HAP-1 (cell line): ENCODE data around the gene DVL1.

Source experiments
- DNase-seq, 2 experiments: peaks; one replicate each; pipeline ENCODE4 v3.0.0-alpha.2; 2016 to 2020; ENCODE audit warnings: low spot score in 2 of 2
- H3K27me3 ChIP-seq: fragments of 250-450 bp; sonication (Bioruptor Pico); 2 replicates; pipeline ENCODE4 v1.5.1; 2020; ENCODE audit warnings: low read depth, mild to moderate bottlenecking, moderate library complexity
- H3K36me3 ChIP-seq: fragments of 250-450 bp; sonication (Bioruptor Pico); replicated peaks from 2 replicates; pipeline ENCODE4 v1.5.1; 2020; ENCODE audit warnings: mild to moderate bottlenecking
- H3K4me1 ChIP-seq: fragments of 250-450 bp; sonication (Bioruptor Pico); 2 replicates; pipeline ENCODE4 v1.5.1; 2020; ENCODE audit warnings: mild to moderate bottlenecking
- H3K4me3 ChIP-seq: fragments of 250-450 bp; sonication (Bioruptor Pico); 2 replicates; pipeline ENCODE4 v1.5.1; 2020; ENCODE audit warnings: mild to moderate bottlenecking, moderate library complexity
- H3K9me3 ChIP-seq: fragments of 250-450 bp; sonication (Bioruptor Pico); 2 replicates; pipeline ENCODE4 v1.5.1; 2020; ENCODE audit warnings: mild to moderate bottlenecking, moderate library complexity
- in situ Hi-C: fragments of 300-500 bp; cut with MboI; formaldehyde crosslinking; loops from 3 replicates; pipeline ENCODE4 v1.14.3; 2020; ENCODE audit warnings: low sequenced_read_pairs, inconsistent platforms, mixed read lengths

The DVL1 gene

GRCh38 chr1:1297802-1298424 is 51.3 kb downstream of the DVL1 start:
- Histone ChIP-seq H3K27me3 (no peaks in the 10 kb centered on the region), H3K4me1 (no peaks in the 10 kb centered on the region), H3K9me3 (no peaks in the 10 kb centered on the region), H3K36me3 (no peaks in the 10 kb centered on the region), H3K4me3 (no peak overlapping the region)
- no peak for DNase-seq
- in situ Hi-C loops, result no loop called here

- Histone ChIP-seq H3K27me3 (no peaks in the 10 kb centered on the region), H3K4me1 (no peaks in the 10 kb centered on the region), H3K9me3 (no peaks in the 10 kb centered on the region), H3K4me3 (no peak overlapping the region), H3K36me3 (no peaks in the 10 kb centered on the region; the same call in 1 of the 2 replicates)
- in situ Hi-C loops, result no loop called here
- no peak for DNase-seq
Observed at GRCh38 chr1:1296070-1297061, 52.9 kb downstream of the DVL1 start.

- Histone ChIP-seq H3K36me3 (no peaks in the 10 kb centered on the region; the same call in 1 of the 2 replicates), H3K27me3 (no peaks in the 10 kb centered on the region), H3K4me3 (no peak overlapping the region), H3K4me1 (no peaks in the 10 kb centered on the region), H3K9me3 (no peaks in the 10 kb centered on the region)
- in situ Hi-C loops, result no loop called here
- DNase-seq, result no peak
Observed at GRCh38 chr1:1295154-1295923, 53.9 kb downstream of the DVL1 start.

- Histone ChIP-seq H3K36me3 (no peaks in the 10 kb centered on the region; the same call in 1 of the 2 replicates), H3K9me3 (no peaks in the 10 kb centered on the region), H3K27me3 (no peaks in the 10 kb centered on the region), H3K4me3 (no peak overlapping the region), H3K4me1 (no peaks in the 10 kb centered on the region)
- in situ Hi-C loops, result no loop called here
- no peak for DNase-seq
Observed at GRCh38 chr1:1294250-1294890, 54.8 kb downstream of the DVL1 start.

GRCh38 chr1:1293263-1294249 is 55.7 kb downstream of the DVL1 start:
- no peak overlapping the region for H3K4me3 ChIP-seq
- H3K36me3 ChIP-seq, result no peaks in the 10 kb centered on the region; the same call in 1 of the 2 replicates
- H3K9me3 ChIP-seq, result no peaks in the 10 kb centered on the region
- no peaks in the 10 kb centered on the region for H3K27me3 ChIP-seq
- DNase-seq, result no peak
- in situ Hi-C loops, result no loop called here
- no peaks in the 10 kb centered on the region for H3K4me1 ChIP-seq

- in situ Hi-C loops, result no loop called here
- H3K36me3 ChIP-seq, result no peaks in the 10 kb centered on the region; the same call in 1 of the 2 replicates
- H3K4me3 ChIP-seq, result no peak overlapping the region
- H3K27me3 ChIP-seq, result no peaks in the 10 kb centered on the region
- no peaks in the 10 kb centered on the region for H3K9me3 ChIP-seq
- H3K4me1 ChIP-seq, result no peaks in the 10 kb centered on the region
- no peak for DNase-seq
Observed at GRCh38 chr1:1292851-1293250, 56.4 kb downstream of the DVL1 start.

GRCh38 chr1:1292442-1292779 is 56.8 kb downstream of the DVL1 start:
- no peaks in the 10 kb centered on the region for H3K27me3 ChIP-seq
- no peaks in the 10 kb centered on the region; the same call in 1 of the 2 replicates for H3K36me3 ChIP-seq
- no peaks in the 10 kb centered on the region for H3K4me1 ChIP-seq
- DNase-seq, result no peak
- in situ Hi-C loops, result no loop called here
- no peak overlapping the region for H3K4me3 ChIP-seq
- no peaks in the 10 kb centered on the region for H3K9me3 ChIP-seq

GRCh38 chr1:1291548-1292441 is 57.4 kb downstream of the DVL1 start:
- in situ Hi-C loops, result no loop called here
- no peaks in the 10 kb centered on the region for H3K9me3 ChIP-seq
- no peaks in the 10 kb centered on the region; the same call in 1 of the 2 replicates for H3K36me3 ChIP-seq
- no peak overlapping the region for H3K4me3 ChIP-seq
- DNase-seq, result peak; percentile 52 to 81
- no peaks in the 10 kb centered on the region for H3K27me3 ChIP-seq
- H3K4me1 ChIP-seq, result no peaks in the 10 kb centered on the region

- no peaks in the 10 kb centered on the region for H3K27me3 ChIP-seq
- H3K4me1 ChIP-seq, result no peaks in the 10 kb centered on the region
- no peak overlapping the region for H3K4me3 ChIP-seq
- in situ Hi-C loops, result no loop called here
- no peaks in the 10 kb centered on the region; the same call in 1 of the 2 replicates for H3K36me3 ChIP-seq
- H3K9me3 ChIP-seq, result no peaks in the 10 kb centered on the region
- no peak for DNase-seq
Observed at GRCh38 chr1:1291023-1291528, 58.1 kb downstream of the DVL1 start.

GRCh38 chr1:1290238-1290731 is 58.9 kb downstream of the DVL1 start:
- Histone ChIP-seq H3K4me3 (no peak overlapping the region), H3K4me1 (no peaks in the 10 kb centered on the region), H3K27me3 (no peaks in the 10 kb centered on the region), H3K36me3 (no peaks in the 10 kb centered on the region; the same call in 1 of the 2 replicates), H3K9me3 (no peaks in the 10 kb centered on the region)
- DNase-seq, result peak in 1 of 2 experiments; percentile 79
- in situ Hi-C loops, result no loop called here

GRCh38 chr1:1287288-1288110 is 61.7 kb downstream of the DVL1 start:
- no peak for DNase-seq
- H3K4me3 ChIP-seq, result no peak overlapping the region
- in situ Hi-C loops, result no loop called here
- H3K4me1 ChIP-seq, result no peaks in the 10 kb centered on the region
- no peaks in the 10 kb centered on the region; the same call in 1 of the 2 replicates for H3K36me3 ChIP-seq
- H3K9me3 ChIP-seq, result no peaks in the 10 kb centered on the region
- H3K27me3 ChIP-seq, result no peaks in the 10 kb centered on the region
